Measurements from ENCODE around the gene LIG4.

Gene LIG4

GRCh38 chr13:108195146-108195545, 20.2 kb downstream of the LIG4 start:
- H3K4me2 ChIP-seq (ENCODE audit: low read depth, low read length, poor library complexity, severe bottlenecking): no peak overlapping the region
- peaks cover 15% of the 10 kb centered on the region; the same call in 1 of the 2 replicates for H3K9me3 ChIP-seq (ENCODE audit: insufficient read depth, low read length)
- H3K27ac ChIP-seq (ENCODE audit: low read depth, low read length): no peak overlapping the region
- H3K27me3 ChIP-seq (ENCODE audit: low read length): no peaks in the 10 kb centered on the region
- no peak overlapping the region for H3K9ac ChIP-seq (ENCODE audit: low read length)
- TF ChIP-seq, protein P1, sequence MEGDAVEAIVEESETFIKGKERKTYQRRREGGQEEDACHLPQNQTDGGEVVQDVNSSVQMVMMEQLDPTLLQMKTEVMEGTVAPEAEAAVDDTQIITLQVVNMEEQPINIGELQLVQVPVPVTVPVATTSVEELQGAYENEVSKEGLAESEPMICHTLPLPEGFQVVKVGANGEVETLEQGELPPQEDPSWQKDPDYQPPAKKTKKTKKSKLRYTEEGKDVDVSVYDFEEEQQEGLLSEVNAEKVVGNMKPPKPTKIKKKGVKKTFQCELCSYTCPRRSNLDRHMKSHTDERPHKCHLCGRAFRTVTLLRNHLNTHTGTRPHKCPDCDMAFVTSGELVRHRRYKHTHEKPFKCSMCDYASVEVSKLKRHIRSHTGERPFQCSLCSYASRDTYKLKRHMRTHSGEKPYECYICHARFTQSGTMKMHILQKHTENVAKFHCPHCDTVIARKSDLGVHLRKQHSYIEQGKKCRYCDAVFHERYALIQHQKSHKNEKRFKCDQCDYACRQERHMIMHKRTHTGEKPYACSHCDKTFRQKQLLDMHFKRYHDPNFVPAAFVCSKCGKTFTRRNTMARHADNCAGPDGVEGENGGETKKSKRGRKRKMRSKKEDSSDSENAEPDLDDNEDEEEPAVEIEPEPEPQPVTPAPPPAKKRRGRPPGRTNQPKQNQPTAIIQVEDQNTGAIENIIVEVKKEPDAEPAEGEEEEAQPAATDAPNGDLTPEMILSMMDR (IDR thresholded peaks at IDR 0.05; ENCODE audit: insufficient read depth, low read length, poor library complexity, severe bottlenecking): no peak
- no peak for TF ChIP-seq EZH2phosphoT487 (conservative IDR thresholded peaks at IDR 0.05; ENCODE audit: low read length)
- H2AFZ ChIP-seq (ENCODE audit: low read depth, low read length, severe bottlenecking): no peak overlapping the region
- no peaks in the 10 kb centered on the region for H3K36me3 ChIP-seq (ENCODE audit: low read length)
- H3K4me3 ChIP-seq (ENCODE audit: insufficient read depth, low read length, poor library complexity, severe bottlenecking): no peak overlapping the region
- no peaks in the 10 kb centered on the region for H4K20me1 ChIP-seq (ENCODE audit: low read depth, low read length)
- no peaks in the 10 kb centered on the region for H3F3A ChIP-seq (ENCODE audit: insufficient read depth)
- no peaks in the 10 kb centered on the region for H3K79me2 ChIP-seq (ENCODE audit: insufficient read depth, low read length)
- H3K9me2 ChIP-seq (replicated peaks; ENCODE audit: insufficient read depth, low read length): no peaks in the 10 kb centered on the region

GRCh38 chr13:108194435-108194936, 20.9 kb downstream of the LIG4 start:
- Histone ChIP-seq H3K27me3 (ENCODE audit: low read length) (no peaks in the 10 kb centered on the region), H3K9me2 (replicated peaks; ENCODE audit: insufficient read depth, low read length) (no peaks in the 10 kb centered on the region), H3K9me3 (ENCODE audit: insufficient read depth, low read length) (peaks cover 15% of the 10 kb centered on the region; the same call in 1 of the 2 replicates), H3F3A (ENCODE audit: insufficient read depth) (no peaks in the 10 kb centered on the region), H4K20me1 (ENCODE audit: low read depth, low read length) (no peaks in the 10 kb centered on the region), H2AFZ (ENCODE audit: low read depth, low read length, severe bottlenecking) (no peak overlapping the region), H3K4me3 (ENCODE audit: insufficient read depth, low read length, poor library complexity, severe bottlenecking) (no peak overlapping the region), H3K79me2 (ENCODE audit: insufficient read depth, low read length) (no peaks in the 10 kb centered on the region), H3K36me3 (ENCODE audit: low read length) (no peaks in the 10 kb centered on the region), H3K9ac (ENCODE audit: low read length) (no peak overlapping the region), H3K27ac (ENCODE audit: low read depth, low read length) (no peak overlapping the region), H3K4me2 (ENCODE audit: low read depth, low read length, poor library complexity, severe bottlenecking) (no peak overlapping the region)
- TF ChIP-seq EZH2phosphoT487 (conservative IDR thresholded peaks at IDR 0.05; ENCODE audit: low read length): no peak
- TF ChIP-seq, protein P1 (IDR thresholded peaks at IDR 0.05; ENCODE audit: insufficient read depth, low read length, poor library complexity, severe bottlenecking): no peak

DNA sequence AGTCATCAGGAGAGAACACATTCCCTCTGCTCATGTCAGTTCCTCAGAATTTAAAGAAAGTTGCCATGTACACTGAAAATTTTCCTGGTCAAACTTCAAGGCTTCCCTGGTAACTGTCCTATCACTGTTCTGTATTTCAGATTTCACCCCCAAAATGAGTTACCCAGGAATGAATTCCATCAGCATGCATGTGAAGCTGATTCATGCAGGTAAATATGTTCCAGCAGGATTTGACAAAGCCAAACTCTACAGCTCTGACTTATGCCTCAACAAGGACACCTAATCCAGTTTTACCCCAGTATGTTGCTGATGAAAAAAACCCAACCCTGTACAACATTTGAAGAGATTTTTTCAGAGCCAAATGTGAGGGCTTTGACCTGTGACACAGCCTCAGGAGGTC, 21.5 kb downstream of the LIG4 start:
- Histone ChIP-seq H3K4me3 (ENCODE audit: insufficient read depth, low read length, poor library complexity, severe bottlenecking) (no peak overlapping the region), H3K9me2 (replicated peaks; ENCODE audit: insufficient read depth, low read length) (no peaks in the 10 kb centered on the region), H3K27me3 (ENCODE audit: low read length) (no peaks in the 10 kb centered on the region), H3F3A (ENCODE audit: insufficient read depth) (no peaks in the 10 kb centered on the region), H3K36me3 (ENCODE audit: low read length) (no peaks in the 10 kb centered on the region), H3K27ac (ENCODE audit: low read depth, low read length) (no peak overlapping the region), H3K9ac (ENCODE audit: low read length) (no peak overlapping the region), H3K4me2 (ENCODE audit: low read depth, low read length, poor library complexity, severe bottlenecking) (no peak overlapping the region), H3K79me2 (ENCODE audit: insufficient read depth, low read length) (no peaks in the 10 kb centered on the region), H3K9me3 (ENCODE audit: insufficient read depth, low read length) (peaks cover 15% of the 10 kb centered on the region; the same call in 1 of the 2 replicates), H4K20me1 (ENCODE audit: low read depth, low read length) (no peaks in the 10 kb centered on the region), H2AFZ (ENCODE audit: low read depth, low read length, severe bottlenecking) (no peak overlapping the region)
- TF ChIP-seq EZH2phosphoT487 (conservative IDR thresholded peaks at IDR 0.05; ENCODE audit: low read length): no peak
- TF ChIP-seq, protein P1 (IDR thresholded peaks at IDR 0.05; ENCODE audit: insufficient read depth, low read length, poor library complexity, severe bottlenecking): no peak
